HG03060 (cell line): ENCODE measurements around the gene ZXDC.

Experiments
- ATAC-seq: cut with Tn5 transposase; IDR thresholded peaks from one replicate; pipeline ENCODE4 v1.9.1; 2021; ENCODE audit warnings: low read depth, moderate number of reproducible peaks; ENCODE audit not compliant: unreplicated experiment

Gene ZXDC

DNA sequence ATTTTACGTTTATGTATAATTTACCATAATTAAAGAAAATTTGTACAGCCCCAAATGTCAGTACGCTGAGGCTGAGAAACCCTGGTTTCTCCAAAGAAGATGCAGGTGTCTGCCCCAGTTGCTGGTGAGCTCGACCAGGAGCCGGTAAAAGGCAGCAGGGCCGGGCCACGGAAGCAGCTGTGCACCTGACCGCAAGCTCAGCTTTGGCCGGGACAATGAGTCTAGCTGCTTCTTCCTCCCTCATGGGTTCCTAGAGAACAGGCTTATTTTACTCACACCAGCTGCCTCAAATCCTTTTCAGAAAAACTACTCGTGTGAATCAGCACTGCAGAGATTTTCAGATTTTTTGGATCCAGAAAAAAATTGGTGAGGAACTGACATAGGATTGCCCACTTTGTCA, 18.0 kb upstream of the ZXDC start:
- no peak for ATAC-seq

- ATAC-seq = no peak
Observed at GRCh38 chr3:126493051-126493450, 17.4 kb upstream of the ZXDC start.

GRCh38 chr3:126491221-126492013, 15.7 kb upstream of the ZXDC start:
- ATAC-seq = no peak

DNA sequence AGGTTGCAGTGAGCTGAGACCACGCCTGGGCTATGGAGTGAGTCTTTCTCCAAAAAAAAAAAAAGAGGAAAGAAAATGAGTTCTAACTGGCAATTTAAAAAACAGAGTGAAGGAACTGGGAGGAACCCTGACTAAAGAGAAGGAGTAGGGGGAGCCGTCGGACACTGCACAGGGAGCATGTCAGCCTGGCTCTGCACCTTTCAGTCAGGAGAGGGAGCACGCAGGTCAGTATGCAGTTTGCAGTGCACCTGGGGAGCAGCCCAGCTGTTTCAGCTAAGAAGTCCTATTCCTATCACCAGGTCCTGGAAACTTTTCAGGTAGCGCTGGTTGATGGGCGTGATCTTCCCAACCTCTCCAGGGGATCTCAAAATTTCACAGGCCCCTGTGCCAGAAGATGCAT, 14.9 kb upstream of the ZXDC start:
- no peak for ATAC-seq

- ATAC-seq = no peak
Observed at GRCh38 chr3:126488886-126489569, 13.3 kb upstream of the ZXDC start.

GRCh38 chr3:126488185-126488584, 12.5 kb upstream of the ZXDC start:
- no peak for ATAC-seq

DNA sequence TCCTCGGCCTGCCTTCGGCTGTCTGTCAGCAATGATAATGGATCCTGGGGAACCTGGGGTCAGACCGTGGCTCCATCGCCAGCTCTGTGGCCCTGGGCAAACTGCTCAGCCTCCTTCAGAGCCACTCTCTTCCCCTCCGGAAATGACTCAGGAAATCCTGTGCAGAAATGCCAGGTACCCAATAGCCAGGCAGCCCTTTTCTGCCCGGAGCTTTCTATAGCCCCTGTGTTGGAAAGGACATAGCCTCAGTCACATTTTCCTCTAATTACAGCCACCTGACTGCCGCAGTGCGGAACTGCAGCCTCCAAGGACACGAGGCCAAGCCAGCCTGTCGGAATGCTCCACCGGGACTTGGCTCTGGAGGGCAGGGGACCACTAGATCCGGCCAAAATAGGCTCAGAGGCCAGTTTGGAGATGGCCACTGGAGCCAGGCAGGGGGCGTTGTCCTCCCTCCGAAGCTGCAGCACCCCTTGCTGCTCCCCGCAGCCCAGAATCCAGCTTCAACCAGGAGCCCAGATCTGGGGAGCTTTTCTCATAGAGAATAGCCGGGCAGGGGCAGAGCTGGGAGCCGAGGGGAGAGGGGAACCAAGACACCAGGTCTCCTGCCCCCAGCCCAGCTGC, 11.6 kb upstream of the ZXDC start:
- no peak for ATAC-seq

GRCh38 chr3:126486360-126486847, 10.7 kb upstream of the ZXDC start:
- ATAC-seq = no peak

DNA sequence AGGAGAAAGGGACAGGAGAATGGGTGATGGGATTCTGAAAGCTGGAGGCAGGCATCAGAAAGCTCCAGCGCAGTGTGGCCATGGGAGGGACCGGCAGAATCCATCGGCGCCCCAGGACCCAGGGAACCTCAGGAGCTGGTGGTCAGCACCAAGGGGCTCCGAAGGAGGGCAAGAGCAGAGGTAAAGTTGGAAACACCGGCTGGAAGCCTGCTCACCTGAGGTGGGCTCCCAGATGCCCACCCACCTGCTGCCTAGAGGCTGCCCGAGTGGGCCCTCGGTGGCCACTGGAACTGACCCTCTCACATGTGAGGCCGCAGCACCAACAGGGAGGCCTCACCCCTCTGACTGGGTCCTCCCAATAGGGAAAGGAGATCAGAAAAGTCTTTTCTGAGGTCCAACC, 10.3 kb upstream of the ZXDC start:
- no peak for ATAC-seq

GRCh38 chr3:126485176-126485897, 9.6 kb upstream of the ZXDC start:
- no peak for ATAC-seq

DNA sequence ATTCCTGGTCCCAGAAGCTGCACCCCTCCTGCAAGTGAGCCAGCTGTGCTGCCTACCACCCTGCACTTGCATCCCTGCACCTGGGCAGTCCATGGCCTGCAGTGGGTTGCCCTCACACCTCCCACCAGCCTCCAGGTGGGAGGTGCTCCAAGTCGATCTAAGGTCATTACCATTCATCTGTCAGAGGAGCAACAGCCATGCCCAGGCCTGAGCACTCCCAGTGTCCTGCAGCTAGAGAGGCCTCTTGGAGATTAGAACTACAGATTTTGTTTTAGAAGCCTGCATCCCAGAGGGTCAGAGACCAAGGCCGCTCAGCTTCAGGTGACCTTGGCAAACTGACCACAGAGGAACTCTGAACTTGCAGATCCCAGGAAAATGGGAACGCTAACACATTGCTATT, 9.0 kb upstream of the ZXDC start:
- ATAC-seq = no peak

- ATAC-seq = no peak
Observed at GRCh38 chr3:126484148-126484547, 8.5 kb upstream of the ZXDC start.

DNA sequence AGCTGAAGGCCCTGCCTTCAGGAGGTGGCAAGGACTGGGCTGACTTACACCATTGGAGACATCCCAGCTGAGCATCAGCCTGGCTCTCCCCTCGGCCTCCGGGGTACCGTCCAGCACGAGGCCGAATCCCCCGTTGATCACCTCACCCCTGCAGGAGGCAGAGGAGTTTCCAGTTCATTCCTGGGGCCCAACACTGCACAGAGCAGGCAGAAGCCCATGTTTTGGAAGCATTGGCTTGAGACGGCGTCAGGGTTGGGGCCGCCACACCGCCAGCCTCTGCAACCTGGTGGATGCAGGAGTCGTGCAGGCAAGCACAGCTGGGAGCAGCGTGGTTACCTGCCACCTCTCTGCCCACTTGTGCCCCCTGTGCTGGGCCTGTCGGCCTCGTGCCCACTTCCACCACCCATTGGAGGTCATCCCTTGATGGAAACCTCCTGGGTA, 7.7 kb upstream of the ZXDC start:
- no peak for ATAC-seq

- ATAC-seq = no peak
Observed at GRCh38 chr3:126482503-126483255, 7.0 kb upstream of the ZXDC start.

GRCh38 chr3:126481808-126482502, 6.3 kb upstream of the ZXDC start:
- no peak for ATAC-seq

DNA sequence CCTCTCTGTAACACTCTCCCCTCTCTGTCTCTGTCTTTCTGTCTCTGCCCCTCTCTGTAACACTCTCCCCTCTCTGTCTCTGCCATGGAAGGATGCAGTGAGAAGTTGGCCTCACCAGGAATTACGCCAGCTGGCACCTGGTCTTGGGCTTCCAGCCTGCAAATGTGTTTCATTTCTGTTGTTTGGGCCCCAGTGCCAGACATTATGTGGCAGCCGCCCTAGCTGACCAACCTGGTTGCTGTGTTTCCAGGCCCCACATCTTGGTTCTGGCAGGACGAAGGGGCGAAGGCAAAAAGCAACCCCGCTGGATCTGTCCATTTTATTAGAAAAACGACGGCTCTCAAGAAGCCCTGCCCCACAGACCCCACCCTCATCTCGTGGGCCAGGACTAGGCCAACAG, 5.2 kb upstream of the ZXDC start:
- no peak for ATAC-seq

DNA sequence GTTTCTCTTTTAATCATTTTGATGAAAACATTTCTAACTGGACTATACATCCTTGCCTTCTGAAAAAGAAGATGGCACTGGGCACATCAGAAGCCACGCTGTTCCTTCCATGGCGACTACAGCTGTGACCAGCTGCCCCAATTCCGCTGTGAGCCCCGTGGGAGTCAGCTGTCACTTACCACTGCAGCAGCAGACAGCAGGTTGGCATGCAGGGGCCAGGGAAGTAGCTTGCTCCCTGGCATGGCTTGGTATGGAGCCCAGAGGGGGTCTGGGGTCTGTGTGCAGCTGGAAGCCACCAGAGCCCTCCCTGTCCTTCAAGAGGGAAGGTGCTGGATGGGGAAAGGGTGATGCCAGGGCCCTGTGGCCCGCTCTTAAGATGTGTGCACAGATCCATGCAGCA, 4.5 kb upstream of the ZXDC start:
- ATAC-seq = no peak

DNA sequence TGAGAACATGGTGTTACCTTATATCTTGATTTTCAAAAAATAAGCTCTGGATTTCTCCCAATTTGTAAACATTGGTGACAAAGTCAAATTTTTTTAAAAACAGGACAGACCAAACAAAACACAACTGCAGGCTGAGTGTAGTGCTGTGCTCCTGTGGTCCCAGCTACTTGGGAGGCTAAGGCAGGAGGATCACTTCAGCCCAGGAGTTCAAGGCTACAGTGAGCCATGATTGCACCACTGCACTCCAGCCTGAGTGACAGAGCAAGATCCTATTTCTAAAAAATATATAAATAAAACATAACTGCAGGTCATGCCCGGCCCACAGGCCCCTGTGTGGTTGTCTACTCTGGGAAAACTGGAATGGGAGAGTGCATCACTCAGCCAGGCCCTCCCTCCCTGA, 4.0 kb upstream of the ZXDC start:
- ATAC-seq = no peak

DNA sequence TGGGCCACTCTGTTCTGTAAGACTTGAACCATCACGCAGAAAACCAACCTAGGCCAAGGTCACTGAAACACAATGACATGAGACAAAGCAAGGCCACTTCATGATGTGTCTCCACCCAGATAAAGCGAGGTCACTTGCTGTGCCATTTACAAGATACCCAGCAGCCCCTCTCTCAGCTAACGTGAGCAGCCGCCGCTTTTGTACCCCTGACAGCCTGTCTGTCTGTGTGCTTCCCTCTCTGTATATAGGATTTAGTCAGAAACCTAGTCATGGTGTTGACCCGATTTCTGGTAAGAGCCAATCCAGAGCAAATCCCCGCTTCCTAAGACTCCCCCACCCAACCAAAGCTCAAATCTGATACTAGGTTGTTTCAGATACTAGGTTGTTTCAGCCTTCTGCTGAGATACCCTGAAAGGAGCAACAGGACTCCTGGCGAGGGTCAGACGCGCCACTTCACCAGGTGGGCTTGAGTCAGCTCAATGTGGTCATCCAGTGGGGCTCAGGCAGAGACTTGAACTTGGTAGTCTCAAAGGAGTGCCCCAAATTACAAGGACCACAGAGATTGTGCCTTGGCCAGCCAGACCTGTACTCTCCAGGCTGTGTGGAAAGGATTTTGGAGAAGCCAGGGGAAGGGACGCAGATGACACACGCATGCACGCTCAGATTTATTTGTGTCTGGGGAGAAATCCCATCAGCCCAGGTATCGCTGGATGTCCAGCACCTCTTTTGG, 3.1 kb upstream of the ZXDC start:
- no peak for ATAC-seq
